OCI-LY3 (cell line): ENCODE data around the gene CPA4.

Experiments used
- EZH2phosphoT487 ChIP-seq: fragments of 200-600 bp; shearing (Covaris generic); IDR thresholded peaks from 2 replicates; pipeline ENCODE4 v1.6.1; 2018; ENCODE audit warnings: antibody characterized with exemption, mixed run types, low read depth
- TF ChIP-seq, protein P1 (sequence below): fragments of 200-600, 300-600 bp; sonication (generic); IDR thresholded peaks from 2 replicates; pipeline ENCODE4 v1.5.1; 2014; ENCODE audit warnings: antibody characterized with exemption, low read length, low read depth

DNA sequence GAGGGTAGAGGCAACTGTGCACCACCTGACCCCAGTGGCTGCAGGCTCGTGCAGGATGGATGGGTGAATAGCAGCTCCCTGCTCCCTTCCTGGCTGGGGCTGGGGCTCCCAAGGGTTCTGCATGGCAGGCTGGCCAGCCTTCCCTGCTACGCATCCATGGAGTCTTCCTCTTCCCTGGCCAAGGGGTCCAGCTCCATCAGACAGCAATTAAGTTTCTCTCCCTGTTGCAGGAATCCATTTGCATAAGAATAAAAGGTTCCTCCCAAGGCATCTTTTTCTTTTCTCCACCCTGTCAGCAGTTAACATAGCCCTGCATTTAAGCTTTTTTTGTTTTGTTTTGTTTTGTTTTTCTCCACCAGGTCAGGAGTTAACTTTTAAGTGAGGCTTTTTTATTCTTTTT is 36.3 kb upstream of the CPA4 start:
- TF ChIP-seq, protein P1, sequence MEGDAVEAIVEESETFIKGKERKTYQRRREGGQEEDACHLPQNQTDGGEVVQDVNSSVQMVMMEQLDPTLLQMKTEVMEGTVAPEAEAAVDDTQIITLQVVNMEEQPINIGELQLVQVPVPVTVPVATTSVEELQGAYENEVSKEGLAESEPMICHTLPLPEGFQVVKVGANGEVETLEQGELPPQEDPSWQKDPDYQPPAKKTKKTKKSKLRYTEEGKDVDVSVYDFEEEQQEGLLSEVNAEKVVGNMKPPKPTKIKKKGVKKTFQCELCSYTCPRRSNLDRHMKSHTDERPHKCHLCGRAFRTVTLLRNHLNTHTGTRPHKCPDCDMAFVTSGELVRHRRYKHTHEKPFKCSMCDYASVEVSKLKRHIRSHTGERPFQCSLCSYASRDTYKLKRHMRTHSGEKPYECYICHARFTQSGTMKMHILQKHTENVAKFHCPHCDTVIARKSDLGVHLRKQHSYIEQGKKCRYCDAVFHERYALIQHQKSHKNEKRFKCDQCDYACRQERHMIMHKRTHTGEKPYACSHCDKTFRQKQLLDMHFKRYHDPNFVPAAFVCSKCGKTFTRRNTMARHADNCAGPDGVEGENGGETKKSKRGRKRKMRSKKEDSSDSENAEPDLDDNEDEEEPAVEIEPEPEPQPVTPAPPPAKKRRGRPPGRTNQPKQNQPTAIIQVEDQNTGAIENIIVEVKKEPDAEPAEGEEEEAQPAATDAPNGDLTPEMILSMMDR = no peak
- no peak for TF ChIP-seq EZH2phosphoT487
